ENCODE data around the gene EPHA2.

- TF ChIP-seq, protein P1, sequence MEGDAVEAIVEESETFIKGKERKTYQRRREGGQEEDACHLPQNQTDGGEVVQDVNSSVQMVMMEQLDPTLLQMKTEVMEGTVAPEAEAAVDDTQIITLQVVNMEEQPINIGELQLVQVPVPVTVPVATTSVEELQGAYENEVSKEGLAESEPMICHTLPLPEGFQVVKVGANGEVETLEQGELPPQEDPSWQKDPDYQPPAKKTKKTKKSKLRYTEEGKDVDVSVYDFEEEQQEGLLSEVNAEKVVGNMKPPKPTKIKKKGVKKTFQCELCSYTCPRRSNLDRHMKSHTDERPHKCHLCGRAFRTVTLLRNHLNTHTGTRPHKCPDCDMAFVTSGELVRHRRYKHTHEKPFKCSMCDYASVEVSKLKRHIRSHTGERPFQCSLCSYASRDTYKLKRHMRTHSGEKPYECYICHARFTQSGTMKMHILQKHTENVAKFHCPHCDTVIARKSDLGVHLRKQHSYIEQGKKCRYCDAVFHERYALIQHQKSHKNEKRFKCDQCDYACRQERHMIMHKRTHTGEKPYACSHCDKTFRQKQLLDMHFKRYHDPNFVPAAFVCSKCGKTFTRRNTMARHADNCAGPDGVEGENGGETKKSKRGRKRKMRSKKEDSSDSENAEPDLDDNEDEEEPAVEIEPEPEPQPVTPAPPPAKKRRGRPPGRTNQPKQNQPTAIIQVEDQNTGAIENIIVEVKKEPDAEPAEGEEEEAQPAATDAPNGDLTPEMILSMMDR (conservative IDR thresholded peaks at IDR 0.05 in 1 of 2, IDR thresholded peaks at IDR 0.05 in 1 of 2; ENCODE audit: low read depth in 1 of 2, low read length in 2 of 2): no peak
- no peak for TF ChIP-seq EZH2 (IDR thresholded peaks at IDR 0.05; ENCODE audit: low read length, missing control alignments)
These were observed 35.4 kb upstream of the EPHA2 start for GRCh38 chr1:16191309-16191708.

All from fibroblast of lung (primary cell).